IMR-90 (cell line): ENCODE data around the gene UMODL1. TPM values are rescaled to one million over a fixed set of nuclear protein-coding genes. Genes with fewer than 3 reads are reported as not detected.

Experiments
- ATAC-seq: fragments of 200-7000 bp; cut with Tn5 transposase; 2 replicates; pipeline ENCODE4 v1.9.1; 2020; ENCODE audit warnings: low read depth, mild to moderate bottlenecking, moderate library complexity
- BruUV-seq: library from RNA; stranded (reverse); fragments of 400-500 nt; replicated peaks from 2 replicates; lab custom pipeline; 2021; lab: Mats Ljungman, UMichigan
- CTCF ChIA-PET: fragments of 300-600 bp; formaldehyde crosslinking; extraction: SDS; loops from one replicate; lab custom pipeline; 2021; ENCODE audit warnings: antibody characterized with exemption; lab: Yijun Ruan, JAX
- POLR2A ChIA-PET: fragments of 300-600 bp; sonication (Branson Sonifier 250); formaldehyde crosslinking; loops from one replicate; lab custom pipeline; 2022; ENCODE audit warnings: antibody characterized with exemption; ENCODE audit not compliant: unreplicated experiment; lab: Charles Lee
- DNase-seq: peaks from one replicate; pipeline ENCODE4 v3.0.0; 2013
- H2AFZ ChIP-seq: replicated peaks from 2 replicates; pipeline ENCODE3; 2013; ENCODE audit warnings: low read length, mild to moderate bottlenecking; ENCODE audit not compliant: poor library complexity
- H2AK5ac ChIP-seq: 2 replicates; pipeline ENCODE4 v1.6.1; 2013; ENCODE audit warnings: low read depth, low read length, inconsistent platforms
- H2AK9ac ChIP-seq: replicated peaks from 2 replicates; pipeline ENCODE3; 2013; ENCODE audit warnings: mild to moderate bottlenecking, low read depth, low read length, moderate library complexity; ENCODE audit not compliant: poor library complexity
- H2BK120ac ChIP-seq: 2 replicates; pipeline ENCODE4 v1.6.1; 2013; ENCODE audit warnings: low read depth, low read length, inconsistent platforms
- H2BK15ac ChIP-seq: 3 replicates; pipeline ENCODE4 v1.6.1; 2013; ENCODE audit warnings: low read depth, low read length, inconsistent platforms
- H2BK20ac ChIP-seq: 2 replicates; pipeline ENCODE4 v1.6.1; 2013; ENCODE audit warnings: low read depth, mild to moderate bottlenecking, inconsistent platforms, low read length, moderate library complexity
- H2BK5ac ChIP-seq: 2 replicates; pipeline ENCODE4 v1.6.1; 2013; ENCODE audit warnings: mild to moderate bottlenecking, low read depth, low read length, inconsistent platforms; ENCODE audit not compliant: poor library complexity, severe bottlenecking
- H3K14ac ChIP-seq: replicated peaks from 2 replicates; pipeline ENCODE4 v1.6.1; 2013; ENCODE audit warnings: low read depth, low read length, inconsistent platforms
- H3K18ac ChIP-seq: 2 replicates; pipeline ENCODE4 v1.6.1; 2013; ENCODE audit warnings: low read depth, low read length, control low read depth
- H3K23ac ChIP-seq: 2 replicates; pipeline ENCODE4 v1.6.1; 2013; ENCODE audit warnings: low read depth, low read length, inconsistent platforms
- H3K27ac ChIP-seq: 2 replicates; pipeline ENCODE4 v1.5.1; 2013; ENCODE audit warnings: mild to moderate bottlenecking, control low read depth, low read length; ENCODE audit not compliant: insufficient read depth
- H3K27me3 ChIP-seq: 2 replicates; pipeline ENCODE4 v1.6.1; 2013; ENCODE audit warnings: low read length; ENCODE audit not compliant: control insufficient read depth, insufficient read depth
- H3K36me3 ChIP-seq: 2 replicates; pipeline ENCODE4 v1.6.1; 2013; ENCODE audit warnings: low read length, mixed read lengths; ENCODE audit not compliant: control insufficient read depth, insufficient read depth
- H3K4ac ChIP-seq: 2 replicates; pipeline ENCODE4 v1.6.1; 2013; ENCODE audit warnings: low read depth, low read length, inconsistent platforms
- H3K4me1 ChIP-seq: 2 replicates; pipeline ENCODE4 v1.6.1; 2013; ENCODE audit warnings: low read length, mixed read lengths; ENCODE audit not compliant: control insufficient read depth, insufficient read depth
- H3K4me2 ChIP-seq: 2 replicates; pipeline ENCODE4 v1.6.1; 2013; ENCODE audit warnings: low read depth, mild to moderate bottlenecking, control low read depth, low read length, moderate library complexity
- H3K4me3 ChIP-seq: 2 replicates; pipeline ENCODE4 v1.5.1; 2013; ENCODE audit warnings: low read depth, mild to moderate bottlenecking, control low read depth, low read length, moderate library complexity; ENCODE audit not compliant: insufficient read depth
- H3K56ac ChIP-seq: 2 replicates; pipeline ENCODE4 v1.6.1; 2013; ENCODE audit warnings: low read length, inconsistent platforms; ENCODE audit not compliant: insufficient read depth; ENCODE audit errors: extremely low read depth
- H3K79me1 ChIP-seq, 2 experiments: 2 replicates each; pipeline ENCODE4 v1.6.1; 2013; ENCODE audit warnings: low read length in 2 of 2, inconsistent platforms in 1 of 2, low read depth in 1 of 2
- H3K9ac ChIP-seq: 2 replicates; pipeline ENCODE4 v1.6.1; 2013; ENCODE audit warnings: low read depth, low read length, control low read depth
- H3K9me1 ChIP-seq: 2 replicates; pipeline ENCODE4 v1.6.1; 2013; ENCODE audit warnings: low read length, inconsistent platforms; ENCODE audit not compliant: insufficient read depth
- H3K9me3 ChIP-seq: 2 replicates; pipeline ENCODE4 v1.6.1; 2013; ENCODE audit warnings: low read length; ENCODE audit not compliant: control insufficient read depth, insufficient read depth
- H4K20me1 ChIP-seq: 2 replicates; pipeline ENCODE4 v1.6.1; 2013; ENCODE audit warnings: low read length, inconsistent platforms; ENCODE audit not compliant: insufficient read depth
- H4K5ac ChIP-seq: 2 replicates; pipeline ENCODE4 v1.6.1; 2013; ENCODE audit warnings: mild to moderate bottlenecking, low read depth, low read length, control low read depth
- H4K8ac ChIP-seq, 2 experiments: 2 replicates each; pipeline ENCODE4 v1.6.1; 2013; ENCODE audit warnings: low read depth in 2 of 2, low read length in 2 of 2, control low read depth in 1 of 2, inconsistent platforms in 1 of 2
- H4K91ac ChIP-seq: 2 replicates; pipeline ENCODE4 v1.6.1; 2013; ENCODE audit warnings: low read depth, low read length, inconsistent platforms; ENCODE audit not compliant: insufficient read depth
- BHLHE40 ChIP-seq: fragments of 150-350 bp; IDR thresholded peaks from 2 replicates; pipeline ENCODE4 v1.6.1; 2016; ENCODE audit warnings: mild to moderate bottlenecking, low read depth, low read length
- CEBPB ChIP-seq: IDR thresholded peaks from 2 replicates; pipeline ENCODE4 v1.6.1; 2012; ENCODE audit warnings: low read depth, low read length, improper control_type of control experiment
- CHD1 ChIP-seq: IDR thresholded peaks from 2 replicates; pipeline ENCODE4 v1.6.1; 2012; ENCODE audit warnings: low read depth, low read length, improper control_type of control experiment
- CTCF ChIP-seq: conservative IDR thresholded peaks from 2 replicates; pipeline ENCODE4 v1.5.1; 2012; ENCODE audit warnings: mild to moderate bottlenecking, low read depth, low read length, improper control_type of control experiment
- ELK1 ChIP-seq: fragments of 150-350 bp; IDR thresholded peaks from 2 replicates; pipeline ENCODE4 v1.6.1; 2016; ENCODE audit warnings: low read depth, mild to moderate bottlenecking, low read length, moderate library complexity, borderline replicate concordance
- FOS ChIP-seq: fragments of 150-350 bp; IDR thresholded peaks from 2 replicates; pipeline ENCODE4 v1.6.1; 2016; ENCODE audit warnings: low read depth, low read length
- MAFK ChIP-seq: IDR thresholded peaks from 2 replicates; pipeline ENCODE4 v1.6.1; 2012; ENCODE audit warnings: low read depth, low read length, improper control_type of control experiment
- MAZ ChIP-seq: IDR thresholded peaks from 2 replicates; pipeline ENCODE4 v1.6.1; 2012; ENCODE audit warnings: low read depth, mild to moderate bottlenecking, low read length, improper control_type of control experiment, moderate library complexity, borderline replicate concordance
- MXI1 ChIP-seq: IDR thresholded peaks from 2 replicates; pipeline ENCODE4 v1.6.1; 2012; ENCODE audit warnings: low read depth, mild to moderate bottlenecking, low read length, moderate library complexity, borderline replicate concordance
- NFE2L2 ChIP-seq: fragments of 150-350 bp; IDR thresholded peaks from 2 replicates; pipeline ENCODE4 v1.6.1; 2016; ENCODE audit warnings: low read depth, mild to moderate bottlenecking, low read length
- POLR2A ChIP-seq: IDR thresholded peaks from 2 replicates; pipeline ENCODE4 v1.6.1; 2012; ENCODE audit warnings: mild to moderate bottlenecking, low read depth, low read length
- RAD21 ChIP-seq: IDR thresholded peaks from 2 replicates; pipeline ENCODE4 v1.6.1; 2012; ENCODE audit warnings: low read length, improper control_type of control experiment
- RCOR1 ChIP-seq: IDR thresholded peaks from 2 replicates; pipeline ENCODE4 v1.6.1; 2012; ENCODE audit warnings: mild to moderate bottlenecking, low read length, improper control_type of control experiment; ENCODE audit not compliant: insufficient replicate concordance
- RFX5 ChIP-seq: IDR thresholded peaks from 2 replicates; pipeline ENCODE4 v1.8.0; 2012; ENCODE audit warnings: low read depth, mild to moderate bottlenecking, low read length, moderate library complexity
- SMC3 ChIP-seq: fragments of 150-350 bp; IDR thresholded peaks from 2 replicates; pipeline ENCODE4 v1.6.1; 2016; ENCODE audit warnings: low read depth, mild to moderate bottlenecking, antibody characterized with exemption, low read length, moderate library complexity
- USF2 ChIP-seq: fragments of 150-350 bp; IDR thresholded peaks from 2 replicates; pipeline ENCODE4 v1.6.1; 2017; ENCODE audit warnings: mild to moderate bottlenecking, antibody characterized with exemption, low read length, low read depth
- WGBS, 2 experiments: methylation state at CpG; one replicate each; pipeline versions ENCODE4 v1.1.5 to v1.1.7; 2013; ENCODE audit warnings: missing lambda C conversion rate in 2 of 2; ENCODE audit not compliant: insufficient read length in 1 of 2; ENCODE audit errors: extremely low coverage in 2 of 2; 5-methylcytosine and 5-hydroxymethylcytosine counted together
- dilution Hi-C: fragments of 300-500 bp; cut with HindIII; formaldehyde crosslinking; loops from one replicate; pipeline ENCODE4 v1.14.3; 2018; ENCODE audit warnings: low sequenced_read_pairs; ENCODE audit not compliant: unreplicated experiment
- in situ Hi-C: fragments of 300-500 bp; cut with MboI; formaldehyde crosslinking; loops from 3 replicates; pipeline ENCODE4 v1.14.3; 2019; ENCODE audit warnings: low sequenced_read_pairs, inconsistent platforms, mixed read lengths
- intact Hi-C: fragments of 100-400 bp; cut with micrococcal nuclease; formaldehyde crosslinking; loops from 2 replicates; pipeline ENCODE4 v1.10.0; 2022
- polyA plus RNA-seq, 3 experiments: library from polyadenylated mRNA; depleted of rRNA; stranded (reverse); fragments of >200 nt; gene quantifications; 2 replicates each; pipeline ENCODE4 v1.2.3, GENCODE V29; 2012; ENCODE audit warnings: low replicate concordance in 1 of 3
- total RNA-seq: library from RNA; depleted of rRNA; stranded (reverse); fragments of >200 nt; gene quantifications from 2 replicates; pipeline ENCODE4 v1.2.3, GENCODE V29; 2012

Gene UMODL1
- total and polyA plus RNA-seq, 2 of the 4 experiments (the other 2 are of a cell fraction), result 0.02 TPM; not detected in 1

GRCh38 chr21:42191064-42191463 is 119.9 kb downstream of the UMODL1 start:
- no peak for TF ChIP-seq CEBPB
- TF ChIP-seq MAFK, result no peak
- no peak for TF ChIP-seq NFE2L2
- TF ChIP-seq USF2, result no peak
- no peak for TF ChIP-seq BHLHE40
- no peak for TF ChIP-seq CHD1
- TF ChIP-seq MXI1, result no peak
- TF ChIP-seq FOS, result no peak
- TF ChIP-seq RAD21, result no peak
- no peak for TF ChIP-seq RFX5
- no peak for TF ChIP-seq ELK1
- no peak for TF ChIP-seq RCOR1
- TF ChIP-seq SMC3, result no peak
- no peak for TF ChIP-seq MAZ
- no peak for TF ChIP-seq CTCF
- TF ChIP-seq POLR2A, result no peak

More at GRCh38 chr21:42191064-42191463, 119.9 kb downstream of the UMODL1 start:
- Histone ChIP-seq H3K9ac (no peak overlapping the region), H2BK20ac (no peak overlapping the region), H3K14ac (no peak overlapping the region), H3K4me2 (no peak overlapping the region), H3K27me3 (peaks cover 14% of the 10 kb centered on the region; the same call in 1 of the 2 replicates), H2AK9ac (no peak overlapping the region), H3K27ac (no peak overlapping the region), H4K8ac (no peak overlapping the region), H3K9me3 (no peaks in the 10 kb centered on the region), H2AFZ (no peak overlapping the region), H4K5ac (no peak overlapping the region), H2BK15ac (no peak overlapping the region), H3K4me1 (no peaks in the 10 kb centered on the region; the same call in 1 of the 2 replicates), H3K4me3 (no peak overlapping the region), H3K56ac (no peak overlapping the region), H2BK5ac (no peak overlapping the region), H4K20me1 (no peaks in the 10 kb centered on the region), H2BK120ac (no peak overlapping the region), H3K18ac (no peak overlapping the region), H2AK5ac (no peak overlapping the region), H3K4ac (no peak overlapping the region), H4K91ac (no peak overlapping the region), H3K79me1 (no peaks in the 10 kb centered on the region), H3K9me1 (no peaks in the 10 kb centered on the region), H3K23ac (no peak overlapping the region), H3K36me3 (no peaks in the 10 kb centered on the region)
- in situ Hi-C loops (no loop called here), dilution Hi-C loops (no loop called here), intact Hi-C loops (no loop called here)
- BruUV-seq, result no TSS peak
- 83% methylated on average over 2 of the region's 5 CpGs; no CpG with 5 or more reads in 1 of the 2 experiments for WGBS, 2 experiments
- ATAC-seq (no peak), DNase-seq (no peak)
- ChIA-PET CTCF (no interaction called here), POLR2A (no interaction called here)
